GM10266 (cell line): ENCODE data around the gene ADCY6.

Source experiments
- DNase-seq: peaks from one replicate; pipeline ENCODE4 v3.0.0; 2012; ENCODE audit errors: extremely low spot score
- TF ChIP-seq, protein P1 (sequence below): IDR thresholded peaks from 2 replicates; pipeline ENCODE4 v1.5.1; 2012; ENCODE audit warnings: mild to moderate bottlenecking, low read depth; ENCODE audit not compliant: control insufficient read depth, insufficient read depth; ENCODE audit errors: missing control alignments

Gene ADCY6

GRCh38 chr12:48767047-48767446, 21.8 kb downstream of the ADCY6 start:
- TF ChIP-seq, protein P1, sequence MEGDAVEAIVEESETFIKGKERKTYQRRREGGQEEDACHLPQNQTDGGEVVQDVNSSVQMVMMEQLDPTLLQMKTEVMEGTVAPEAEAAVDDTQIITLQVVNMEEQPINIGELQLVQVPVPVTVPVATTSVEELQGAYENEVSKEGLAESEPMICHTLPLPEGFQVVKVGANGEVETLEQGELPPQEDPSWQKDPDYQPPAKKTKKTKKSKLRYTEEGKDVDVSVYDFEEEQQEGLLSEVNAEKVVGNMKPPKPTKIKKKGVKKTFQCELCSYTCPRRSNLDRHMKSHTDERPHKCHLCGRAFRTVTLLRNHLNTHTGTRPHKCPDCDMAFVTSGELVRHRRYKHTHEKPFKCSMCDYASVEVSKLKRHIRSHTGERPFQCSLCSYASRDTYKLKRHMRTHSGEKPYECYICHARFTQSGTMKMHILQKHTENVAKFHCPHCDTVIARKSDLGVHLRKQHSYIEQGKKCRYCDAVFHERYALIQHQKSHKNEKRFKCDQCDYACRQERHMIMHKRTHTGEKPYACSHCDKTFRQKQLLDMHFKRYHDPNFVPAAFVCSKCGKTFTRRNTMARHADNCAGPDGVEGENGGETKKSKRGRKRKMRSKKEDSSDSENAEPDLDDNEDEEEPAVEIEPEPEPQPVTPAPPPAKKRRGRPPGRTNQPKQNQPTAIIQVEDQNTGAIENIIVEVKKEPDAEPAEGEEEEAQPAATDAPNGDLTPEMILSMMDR = no peak
- no peak for DNase-seq

DNA sequence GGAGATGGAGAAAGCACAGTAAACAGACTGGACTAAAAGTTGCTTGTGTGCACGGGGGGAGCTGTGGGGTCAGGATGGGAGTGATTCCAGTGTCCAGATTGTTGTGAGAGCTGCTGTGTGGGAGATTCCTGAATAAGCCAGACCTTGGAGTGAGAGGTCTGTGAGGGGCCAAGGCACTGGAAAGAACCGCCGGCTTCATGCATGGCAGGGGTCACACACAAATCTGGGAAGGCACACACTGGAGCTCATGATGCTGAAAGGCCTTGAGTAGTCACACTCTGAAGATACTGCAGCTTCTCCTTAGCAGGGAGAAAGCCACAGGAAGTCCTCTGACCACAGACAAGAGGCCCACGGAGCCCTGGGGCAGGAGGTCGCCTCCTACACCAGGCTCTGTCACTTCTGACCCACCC, 23.1 kb downstream of the ADCY6 start:
- DNase-seq = no peak
- TF ChIP-seq, protein P1 = no peak

- DNase-seq = no peak
- TF ChIP-seq, protein P1 = no peak
Measured at GRCh38 chr12:48764521-48764920, 24.4 kb downstream of the ADCY6 start.

GRCh38 chr12:48758737-48759136, 30.2 kb downstream of the ADCY6 start:
- TF ChIP-seq, protein P1 = no peak
- no peak for DNase-seq

DNA sequence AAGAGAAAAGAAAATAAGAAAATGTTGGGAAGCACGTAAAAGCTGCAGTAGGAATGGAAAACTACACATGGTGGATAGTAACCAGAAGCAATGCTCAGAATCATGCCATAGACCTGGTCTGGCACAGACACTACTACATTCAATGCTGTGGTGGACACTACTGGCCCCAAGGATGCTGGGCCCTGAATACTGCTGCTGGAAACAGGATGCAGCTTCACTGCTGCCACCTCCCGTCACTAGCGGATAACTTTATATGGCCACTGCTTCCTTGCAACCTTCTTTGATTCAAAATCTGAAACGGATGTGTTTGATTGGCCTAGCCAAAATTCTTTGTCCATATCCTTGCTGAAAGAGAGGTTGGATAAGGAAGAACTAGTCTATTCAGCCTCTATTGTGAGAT, 30.7 kb downstream of the ADCY6 start:
- TF ChIP-seq, protein P1 = no peak

DNA sequence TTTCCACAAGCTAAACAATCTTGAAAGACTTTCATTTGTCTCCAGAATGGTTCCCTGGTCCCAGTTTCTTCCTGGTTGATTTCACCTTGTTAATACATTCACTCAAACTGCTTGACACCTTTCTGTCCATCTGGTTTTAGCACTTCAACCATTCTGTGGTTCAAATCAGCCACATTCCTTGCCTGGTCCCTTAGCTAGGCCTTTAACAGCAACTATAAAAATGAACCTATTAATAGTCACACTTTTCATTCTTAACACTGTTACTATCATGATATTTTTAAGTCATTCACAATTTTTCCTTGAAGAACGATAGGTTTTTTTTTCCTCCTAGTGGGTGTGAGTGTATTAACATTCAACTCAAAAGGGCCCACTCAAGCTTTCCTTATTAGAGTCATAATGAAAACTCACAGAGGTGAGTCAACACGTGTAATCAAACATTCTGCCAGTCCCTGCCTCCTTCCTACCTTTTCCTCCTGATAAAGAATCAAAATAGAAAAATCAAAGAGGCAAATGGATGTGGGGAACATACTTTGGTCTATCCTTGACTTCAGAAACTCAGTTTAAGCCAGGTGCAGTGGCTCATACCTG, 38.0 kb downstream of the ADCY6 start:
- TF ChIP-seq, protein P1 = no peak
- no peak for DNase-seq

More for the DNA sequence above, 30.7 kb downstream of the ADCY6 start:
- no peak for DNase-seq

- TF ChIP-seq, protein P1 = no peak
- DNase-seq = no peak
Measured at GRCh38 chr12:48750215-48750614, 38.7 kb downstream of the ADCY6 start.
